Subcutaneous adipose tissue (tissue), 4 donors: ENCODE measurements around the gene ZNF469. TPM values are rescaled to one million over a fixed set of nuclear protein-coding genes. Genes with fewer than 3 reads are reported as not detected.

ENCODE experiments used
- total RNA-seq, 4 donors: library from RNA; depleted of rRNA; stranded (reverse); fragments of >200 nt; gene quantifications; one replicate each; pipeline ENCODE4 v1.1.0, GENCODE V29; 2016
- TF ChIP-seq, protein P1 (sequence below): fragments of 450-650 bp; IDR thresholded peaks from one replicate; pipeline ENCODE4 v1.5.1; 2016; ENCODE audit warnings: low read depth, mild to moderate bottlenecking, control low read depth, antibody characterized with exemption, moderate library complexity

The ZNF469 gene
- total RNA-seq, 4 donors from 2014 or later: 0.57 to 1.3 (median 0.75) TPM

DNA sequence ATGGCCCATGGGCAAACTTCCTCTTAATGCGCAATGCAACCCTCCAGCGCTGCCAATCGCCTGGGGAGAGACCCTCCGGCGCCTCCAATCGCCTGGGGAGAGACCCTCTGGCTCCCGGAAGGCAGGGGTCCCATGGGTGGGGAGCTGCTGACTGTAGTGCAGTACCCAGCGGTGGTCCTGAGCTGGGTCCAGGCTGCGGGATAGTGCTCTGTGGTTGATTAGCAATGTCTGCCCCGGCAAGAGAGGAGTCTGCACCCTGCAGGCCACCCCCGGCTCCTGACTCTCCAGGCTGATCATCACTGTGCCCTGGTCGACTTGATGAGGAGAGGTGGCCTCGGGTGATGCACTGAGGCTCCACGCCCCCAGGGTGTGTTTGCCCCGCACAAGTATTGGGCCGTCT lies 44.6 kb upstream of the ZNF469 start:
- TF ChIP-seq, protein P1, sequence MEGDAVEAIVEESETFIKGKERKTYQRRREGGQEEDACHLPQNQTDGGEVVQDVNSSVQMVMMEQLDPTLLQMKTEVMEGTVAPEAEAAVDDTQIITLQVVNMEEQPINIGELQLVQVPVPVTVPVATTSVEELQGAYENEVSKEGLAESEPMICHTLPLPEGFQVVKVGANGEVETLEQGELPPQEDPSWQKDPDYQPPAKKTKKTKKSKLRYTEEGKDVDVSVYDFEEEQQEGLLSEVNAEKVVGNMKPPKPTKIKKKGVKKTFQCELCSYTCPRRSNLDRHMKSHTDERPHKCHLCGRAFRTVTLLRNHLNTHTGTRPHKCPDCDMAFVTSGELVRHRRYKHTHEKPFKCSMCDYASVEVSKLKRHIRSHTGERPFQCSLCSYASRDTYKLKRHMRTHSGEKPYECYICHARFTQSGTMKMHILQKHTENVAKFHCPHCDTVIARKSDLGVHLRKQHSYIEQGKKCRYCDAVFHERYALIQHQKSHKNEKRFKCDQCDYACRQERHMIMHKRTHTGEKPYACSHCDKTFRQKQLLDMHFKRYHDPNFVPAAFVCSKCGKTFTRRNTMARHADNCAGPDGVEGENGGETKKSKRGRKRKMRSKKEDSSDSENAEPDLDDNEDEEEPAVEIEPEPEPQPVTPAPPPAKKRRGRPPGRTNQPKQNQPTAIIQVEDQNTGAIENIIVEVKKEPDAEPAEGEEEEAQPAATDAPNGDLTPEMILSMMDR: no peak

DNA sequence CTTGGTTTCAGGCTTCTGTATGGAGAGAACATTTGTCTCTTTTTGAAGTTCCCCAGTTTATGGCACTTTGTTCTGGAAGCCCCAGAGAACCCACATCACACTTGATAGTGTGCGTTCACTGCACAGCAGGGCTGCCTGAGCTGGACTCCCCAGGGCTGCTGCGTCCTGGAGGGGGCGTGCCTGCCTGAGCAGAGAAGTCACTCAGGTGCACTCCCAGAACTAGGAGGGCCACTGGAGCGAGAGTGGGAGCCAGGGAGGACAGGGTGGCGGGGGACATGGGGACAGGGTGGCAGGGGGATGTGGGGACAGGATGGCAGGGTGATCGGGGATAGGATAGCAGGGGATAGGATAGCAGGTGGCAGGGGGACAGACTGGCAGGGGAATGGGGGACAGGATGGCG lies 43.9 kb upstream of the ZNF469 start:
- TF ChIP-seq, protein P1: no peak

GRCh38 chr16:88339930-88340754 lies 42.6 kb upstream of the ZNF469 start:
- TF ChIP-seq, protein P1: no peak

DNA sequence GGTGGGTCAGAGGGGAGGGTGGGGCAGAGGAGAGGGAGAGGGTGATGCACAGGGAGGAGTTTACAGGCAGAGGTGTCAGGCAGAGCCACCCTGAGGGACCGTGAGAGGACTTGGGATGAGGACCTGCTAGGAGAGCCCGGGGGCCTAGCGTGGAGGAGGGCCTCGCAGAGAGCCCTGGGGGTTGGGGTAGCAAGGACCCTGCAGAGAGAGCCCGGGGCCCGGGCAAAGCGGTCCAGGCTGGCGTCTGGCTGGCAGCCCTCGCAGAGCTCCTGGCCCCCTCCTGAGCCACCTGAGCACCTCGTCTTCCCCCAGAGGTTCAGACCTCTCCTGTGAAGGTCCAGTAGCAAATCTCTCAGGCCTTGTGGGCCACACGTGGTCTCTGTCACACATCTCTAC lies 42.0 kb upstream of the ZNF469 start:
- TF ChIP-seq, protein P1: no peak

DNA sequence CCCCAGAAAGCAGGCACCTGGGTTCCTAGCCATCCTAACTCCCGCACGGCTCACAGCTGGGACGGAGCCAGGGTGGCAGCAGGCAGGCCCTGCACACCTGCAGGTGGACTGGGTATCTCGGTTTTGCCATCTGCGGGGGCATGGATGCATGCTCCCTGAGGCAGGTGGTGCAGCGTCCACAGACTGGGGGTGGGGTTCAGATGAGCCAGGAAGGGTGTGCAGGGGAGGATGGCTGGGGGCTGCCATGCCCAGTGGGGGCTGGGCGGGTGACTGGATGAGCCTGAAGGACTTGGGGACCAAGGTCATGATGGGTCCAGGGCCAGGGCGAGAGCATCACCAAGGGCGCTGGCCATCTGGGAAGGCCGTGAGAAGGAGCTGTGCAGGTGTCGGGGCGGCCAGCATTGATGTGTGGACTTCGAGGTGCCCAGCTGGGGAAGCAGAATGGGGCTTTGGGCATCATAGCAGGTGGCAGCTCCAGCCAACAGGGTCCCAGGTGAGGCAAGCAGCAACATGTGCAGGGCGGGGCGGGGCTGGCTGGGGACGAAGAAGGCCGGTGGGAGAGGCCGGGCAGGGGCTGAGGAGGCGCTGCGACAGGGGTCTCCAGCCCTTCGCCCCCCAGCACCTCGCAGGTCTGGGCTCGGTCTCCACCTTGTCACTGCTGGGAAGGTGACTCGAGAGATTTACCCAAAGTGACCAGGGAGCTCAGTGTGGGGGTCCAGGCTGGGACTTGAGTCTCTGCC lies 41.0 kb upstream of the ZNF469 start:
- TF ChIP-seq, protein P1: no peak

DNA sequence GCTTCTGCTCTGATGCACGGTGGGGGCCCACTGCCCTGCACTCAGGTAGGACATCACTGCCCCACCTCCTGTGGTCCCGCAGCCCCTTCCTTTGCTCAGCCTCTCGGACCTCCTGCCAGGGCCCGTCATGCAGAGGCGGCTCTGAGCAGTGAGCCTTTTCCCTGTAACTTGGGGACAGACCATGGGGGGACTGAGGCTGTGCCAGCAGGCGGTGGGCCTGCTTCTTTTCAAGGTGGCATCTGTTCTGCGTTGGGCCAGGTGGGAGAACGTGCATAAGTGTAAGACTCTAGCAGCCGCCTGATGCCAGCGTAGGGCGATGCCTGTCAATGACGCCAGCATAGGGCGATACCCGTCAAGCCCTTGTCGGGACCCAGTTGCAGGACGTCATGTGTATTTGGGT lies 40.3 kb upstream of the ZNF469 start:
- TF ChIP-seq, protein P1: no peak

DNA sequence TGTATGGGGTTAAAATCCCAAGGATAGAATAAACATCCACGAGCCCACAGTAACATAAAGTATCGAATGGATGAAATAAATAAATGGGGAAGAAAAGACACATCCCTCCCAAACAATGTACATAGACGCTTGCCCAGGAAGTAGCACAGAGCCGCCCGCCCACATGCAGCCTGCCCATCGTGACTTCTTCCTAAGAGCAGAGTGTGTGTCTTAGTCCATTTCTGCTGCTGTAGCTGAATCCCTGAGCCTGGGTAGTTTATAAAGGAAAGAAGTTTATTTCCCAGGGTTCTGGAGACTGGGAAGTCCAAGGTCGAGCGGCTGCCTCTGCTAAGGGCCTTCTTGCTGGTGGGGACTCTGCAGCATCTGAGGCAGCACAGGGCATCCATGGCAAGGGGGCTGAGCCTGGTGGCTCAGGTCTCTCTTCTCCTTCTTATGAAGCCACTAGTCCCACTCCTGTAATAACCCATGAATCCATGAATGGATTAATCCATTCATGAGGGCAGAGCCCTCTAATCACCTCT lies 39.4 kb upstream of the ZNF469 start:
- TF ChIP-seq, protein P1: no peak
